ENCODE results near the gene RABL3. TPM values are rescaled to one million over a fixed set of nuclear protein-coding genes. Genes with fewer than 3 reads are reported as not detected.
"Not testable (repeated sequence)": the region's sequence is repeated elsewhere in the genome, so short reads cannot be mapped to it uniquely, and the experiment has no call there.

RABL3 gene
- total and polyA plus RNA-seq, 2 donors = 18.2 to 19.1 TPM

DNA sequence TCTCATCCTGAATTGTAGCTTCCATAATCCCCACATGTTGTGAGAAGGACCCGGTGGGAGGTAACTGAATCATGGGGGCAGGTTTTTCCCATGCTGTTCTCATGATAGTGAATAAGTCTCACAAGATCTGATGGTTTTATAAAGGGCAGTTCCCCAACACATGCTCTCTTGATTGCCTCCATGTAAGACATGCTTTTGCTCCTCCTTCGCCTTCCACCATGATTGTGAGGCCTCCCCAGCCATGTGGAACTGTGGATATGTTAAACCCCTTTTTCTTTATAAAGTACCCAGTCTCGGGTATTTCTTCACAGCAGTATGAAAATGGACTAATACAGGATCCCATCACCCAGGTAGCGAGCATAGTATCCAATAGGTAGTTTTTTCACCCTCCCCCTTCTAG lies 103.5 kb downstream of the RABL3 start:
- not testable (repeated sequence) for H3K36me3 ChIP-seq (ENCODE audit: insufficient read depth); DNase-seq (ENCODE audit: extremely low spot score); H3K4me3 ChIP-seq (ENCODE audit: low read depth, low read length); H3K27ac ChIP-seq (ENCODE audit: low read depth); H3K4me1 ChIP-seq (ENCODE audit: insufficient read depth)
- WGBS = 95% methylated on average over 4 of the region's 4 CpGs

DNA sequence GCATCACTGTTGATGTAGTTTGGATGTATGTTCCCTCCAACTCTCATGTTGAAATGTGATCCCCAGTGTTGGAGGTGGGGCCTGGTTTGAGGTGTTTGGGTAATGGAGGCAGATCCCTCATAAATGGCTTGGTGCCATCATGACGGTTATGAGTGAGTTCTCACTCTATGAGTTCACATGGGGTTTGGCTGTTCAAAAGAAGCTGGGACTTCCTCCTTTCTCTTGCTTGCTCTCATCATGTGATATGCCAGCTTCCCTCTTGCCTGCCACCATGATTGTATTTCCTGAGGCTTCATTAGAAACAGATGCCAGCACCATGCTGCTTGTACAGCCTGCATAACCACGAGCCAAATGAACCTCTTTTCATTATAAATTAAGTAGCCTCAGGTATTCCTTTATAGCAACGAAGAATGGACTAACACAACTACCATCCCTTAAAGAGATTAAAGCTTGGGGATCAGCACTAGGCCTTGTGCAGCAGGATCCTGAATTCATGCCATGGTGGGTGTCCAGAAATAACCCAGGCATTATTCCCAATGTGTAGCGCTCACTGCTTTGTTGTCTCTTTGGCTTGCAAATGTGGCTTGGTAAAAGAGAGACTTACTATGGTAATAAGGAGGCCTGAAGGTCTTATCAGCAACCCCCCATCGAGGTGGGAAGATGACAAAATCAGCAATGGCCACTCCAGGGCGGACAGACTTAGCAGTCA lies 104.3 kb downstream of the RABL3 start:
- DNase-seq (ENCODE audit: extremely low spot score) = no peak
- H3K4me1 ChIP-seq (ENCODE audit: insufficient read depth) = no peaks in the 10 kb centered on the region
- H3K36me3 ChIP-seq (ENCODE audit: insufficient read depth) = no peaks in the 10 kb centered on the region
- no peak overlapping the region for H3K27ac ChIP-seq (ENCODE audit: low read depth)
- 80% methylated on average over 6 of the region's 6 CpGs for WGBS
- no peak overlapping the region for H3K4me3 ChIP-seq (ENCODE audit: low read depth, low read length)

DNA sequence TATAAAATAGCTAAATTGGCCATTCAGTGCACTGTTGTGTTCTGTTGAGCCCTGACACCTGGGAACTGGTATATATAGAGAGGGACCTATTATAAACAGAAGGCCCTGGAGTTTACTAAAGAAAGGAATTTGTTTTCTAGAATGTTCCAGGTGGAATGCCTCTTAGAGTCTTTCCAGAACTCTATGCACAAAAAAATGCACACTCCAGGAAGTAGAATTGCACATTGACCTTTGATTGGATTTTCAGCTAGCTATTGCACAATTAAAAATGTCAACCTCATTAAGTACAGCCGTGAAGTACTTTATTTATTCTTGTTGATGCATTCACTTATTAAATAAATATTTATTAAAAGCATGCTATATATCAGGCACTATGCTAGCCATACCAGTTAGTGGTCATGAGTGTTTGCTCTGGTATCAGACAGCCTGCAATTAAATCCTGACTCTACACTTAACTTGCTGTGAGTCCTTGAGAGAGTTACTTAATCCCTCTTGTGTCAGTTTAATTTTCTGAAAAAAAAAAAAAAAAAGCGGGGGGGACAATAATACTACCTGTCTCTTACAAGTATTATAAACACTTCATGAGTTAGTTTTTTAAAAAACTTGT lies 105.4 kb downstream of the RABL3 start:
- H3K4me3 ChIP-seq (ENCODE audit: low read depth, low read length) = no peak overlapping the region

More for the DNA sequence above, 105.4 kb downstream of the RABL3 start:
- 69% methylated on average over 2 of the region's 2 CpGs for WGBS
- no peak for DNase-seq (ENCODE audit: extremely low spot score)
- Histone ChIP-seq H3K27ac (ENCODE audit: low read depth) (no peak overlapping the region), H3K4me1 (ENCODE audit: insufficient read depth) (no peaks in the 10 kb centered on the region), H3K36me3 (ENCODE audit: insufficient read depth) (no peaks in the 10 kb centered on the region)

Small RNAs within 50 kb of the gene (small RNA-seq; reads per million reads assigned to genes)
- gene MTCO1P29 = not detected
- not detected for gene MTCO2P29

Other genes starting within 250 kb of the RABL3 start
- 58.1 TPM for gene NDUFB4, start 146.2 kb downstream of the RABL3 start, total RNA-seq
- 242 TPM for gene NDUFB4, start 146.2 kb downstream of the RABL3 start, polyA plus RNA-seq
- gene HGD, start 60.3 kb downstream of the RABL3 start, total RNA-seq = not detected
- 0.27 TPM for gene HGD, start 60.3 kb downstream of the RABL3 start, polyA plus RNA-seq
- gene GTF2E1, start 228 bp upstream of the RABL3 start, total RNA-seq = 18.1 TPM
- 7.7 TPM for gene GTF2E1, start 228 bp upstream of the RABL3 start, polyA plus RNA-seq
- 1.8 TPM for gene STXBP5L, start 165.7 kb upstream of the RABL3 start, total RNA-seq
- gene STXBP5L, start 165.7 kb upstream of the RABL3 start, polyA plus RNA-seq = 3.4 TPM

Data from urinary bladder (tissue), 4 donors.